ENCODE data around the gene ANO1. TPM values are rescaled to one million over a fixed set of nuclear protein-coding genes. Genes with fewer than 3 reads are reported as not detected.

The ANO1 gene
- total RNA-seq, 1 donor from 2014 or later: 7.7 TPM

DNA sequence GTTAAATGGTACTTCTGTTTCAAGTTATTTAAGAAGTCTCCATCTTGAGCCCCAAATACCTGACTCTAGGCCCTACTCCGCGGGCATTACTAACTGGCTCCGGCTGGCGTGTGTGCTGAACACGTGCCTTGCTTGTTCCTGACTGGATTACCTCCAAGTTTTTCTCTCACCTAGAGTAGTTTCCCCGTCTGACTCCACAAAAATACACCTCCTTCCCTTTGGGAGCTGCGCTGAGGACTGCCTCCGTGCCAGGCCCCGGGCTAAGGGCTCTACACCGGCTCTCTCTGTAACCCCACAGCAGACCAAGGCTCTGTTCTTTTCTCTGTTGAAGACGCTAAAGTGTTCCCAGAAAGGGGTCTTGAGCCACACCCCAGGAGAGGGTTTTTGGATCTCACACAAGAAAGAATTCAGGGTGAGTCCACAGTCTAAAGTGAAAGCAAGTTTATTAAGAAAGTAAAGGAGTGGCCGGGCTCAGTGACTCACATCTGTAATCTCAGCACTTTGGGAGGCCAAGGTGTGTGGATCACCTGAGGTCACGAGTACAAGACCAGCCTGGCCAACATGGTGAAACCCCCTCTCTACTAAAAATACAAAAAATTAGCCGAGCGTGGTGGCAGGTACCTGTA, 61.8 kb downstream of the ANO1 start:
- H3K36me3 ChIP-seq: no peaks in the 10 kb centered on the region
- no peak overlapping the region for H3K27ac ChIP-seq (replicated peaks)
- no peak for DNase-seq
- TF ChIP-seq, protein P1, sequence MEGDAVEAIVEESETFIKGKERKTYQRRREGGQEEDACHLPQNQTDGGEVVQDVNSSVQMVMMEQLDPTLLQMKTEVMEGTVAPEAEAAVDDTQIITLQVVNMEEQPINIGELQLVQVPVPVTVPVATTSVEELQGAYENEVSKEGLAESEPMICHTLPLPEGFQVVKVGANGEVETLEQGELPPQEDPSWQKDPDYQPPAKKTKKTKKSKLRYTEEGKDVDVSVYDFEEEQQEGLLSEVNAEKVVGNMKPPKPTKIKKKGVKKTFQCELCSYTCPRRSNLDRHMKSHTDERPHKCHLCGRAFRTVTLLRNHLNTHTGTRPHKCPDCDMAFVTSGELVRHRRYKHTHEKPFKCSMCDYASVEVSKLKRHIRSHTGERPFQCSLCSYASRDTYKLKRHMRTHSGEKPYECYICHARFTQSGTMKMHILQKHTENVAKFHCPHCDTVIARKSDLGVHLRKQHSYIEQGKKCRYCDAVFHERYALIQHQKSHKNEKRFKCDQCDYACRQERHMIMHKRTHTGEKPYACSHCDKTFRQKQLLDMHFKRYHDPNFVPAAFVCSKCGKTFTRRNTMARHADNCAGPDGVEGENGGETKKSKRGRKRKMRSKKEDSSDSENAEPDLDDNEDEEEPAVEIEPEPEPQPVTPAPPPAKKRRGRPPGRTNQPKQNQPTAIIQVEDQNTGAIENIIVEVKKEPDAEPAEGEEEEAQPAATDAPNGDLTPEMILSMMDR (IDR thresholded peaks at IDR 0.05; ENCODE audit: borderline replicate concordance): no peak
- intact Hi-C loops (cut with micrococcal nuclease): no loop called here
- no peak overlapping the region for H3K4me3 ChIP-seq
- peaks cover 42% of the 10 kb centered on the region for H3K27me3 ChIP-seq (ENCODE audit: low read depth)
- H3K4me1 ChIP-seq: peaks cover 23% of the 10 kb centered on the region
- H3K9me3 ChIP-seq (replicated peaks): no peaks in the 10 kb centered on the region

DNA sequence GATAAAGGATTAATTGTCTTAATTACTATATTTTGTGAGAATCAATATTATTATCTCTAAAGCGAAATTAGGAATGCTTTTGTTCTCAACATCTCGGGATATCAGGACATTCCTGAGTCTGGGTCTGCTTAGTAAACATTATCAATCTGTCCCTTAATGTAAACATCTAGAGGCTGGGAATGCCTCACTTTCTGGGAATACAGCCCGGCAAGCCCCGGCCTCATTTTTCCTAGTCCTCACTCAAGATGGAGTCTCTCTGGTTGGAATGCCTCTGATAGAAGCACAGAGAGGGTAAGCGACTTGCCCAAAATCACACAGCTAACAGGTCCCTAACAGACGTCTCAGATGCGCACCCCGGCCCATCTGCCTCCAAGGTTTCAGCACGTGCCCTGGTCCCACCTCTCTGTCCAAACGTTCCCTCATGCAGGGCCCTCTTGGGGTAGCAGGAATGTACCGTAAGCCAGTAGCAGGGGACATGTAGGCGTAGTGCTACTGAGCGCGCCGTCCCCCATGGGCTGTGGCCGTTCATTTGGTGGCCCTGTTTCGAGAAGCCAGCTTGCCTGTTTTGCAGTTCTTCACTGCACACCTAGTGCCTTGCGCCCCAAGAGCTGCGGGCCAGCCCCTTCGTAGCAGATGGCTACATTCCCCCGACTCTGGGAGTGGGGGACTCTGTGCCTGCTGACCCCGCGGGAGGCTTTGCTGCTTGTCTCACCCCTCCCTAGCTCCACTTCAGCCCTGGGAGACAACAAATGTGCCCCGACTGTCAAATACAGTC, 62.8 kb downstream of the ANO1 start:
- DNase-seq: no peak
- Histone ChIP-seq H3K27ac (replicated peaks) (no peak overlapping the region), H3K27me3 (ENCODE audit: low read depth) (peaks cover 52% of the 10 kb centered on the region), H3K4me3 (peak overlapping the region; percentile 22), H3K4me1 (peaks cover 16% of the 10 kb centered on the region), H3K9me3 (replicated peaks) (no peaks in the 10 kb centered on the region), H3K36me3 (no peaks in the 10 kb centered on the region)
- TF ChIP-seq, protein P1 (IDR thresholded peaks at IDR 0.05; ENCODE audit: borderline replicate concordance): no peak
- intact Hi-C loops (cut with micrococcal nuclease): no loop called here

DNA sequence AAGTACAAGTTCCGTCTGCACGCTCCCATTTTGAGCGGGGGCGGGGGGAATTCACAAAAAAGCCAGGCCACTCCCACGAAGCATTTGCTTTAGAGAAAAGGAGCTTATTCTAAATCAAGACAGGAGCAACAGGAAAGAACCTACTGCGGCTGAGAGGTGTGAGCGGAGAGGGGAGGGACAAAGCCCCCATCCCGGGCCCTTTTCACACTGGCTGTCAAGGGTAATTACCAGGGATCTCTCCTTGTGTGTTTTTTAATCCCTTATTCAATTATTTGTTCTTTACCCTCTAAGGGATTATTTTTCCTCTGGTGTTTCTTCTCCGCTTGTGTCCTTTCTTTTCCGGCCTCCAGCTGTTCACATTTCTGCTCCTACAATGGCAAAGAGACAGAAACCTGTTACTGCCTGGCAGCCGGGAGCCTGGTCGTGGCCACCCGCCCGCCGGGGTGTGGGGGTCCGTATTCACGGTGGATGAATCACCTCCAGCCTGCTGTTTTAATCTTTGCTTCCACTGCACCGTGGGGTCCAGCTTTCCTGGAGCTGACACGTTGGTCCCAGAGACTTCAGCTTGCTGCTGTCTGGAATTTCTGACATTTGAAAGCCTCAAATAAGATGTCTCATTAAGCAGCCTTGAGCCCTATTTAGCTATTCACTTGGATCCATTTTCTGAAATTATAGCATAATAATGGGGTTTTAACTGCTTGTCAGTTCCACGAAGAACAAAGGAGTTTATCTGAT, 63.5 kb downstream of the ANO1 start:
- TF ChIP-seq, protein P1 (IDR thresholded peaks at IDR 0.05; ENCODE audit: borderline replicate concordance): no peak
- Histone ChIP-seq H3K9me3 (replicated peaks) (no peaks in the 10 kb centered on the region), H3K27me3 (ENCODE audit: low read depth) (peaks cover 58% of the 10 kb centered on the region), H3K4me3 (peak overlapping the region; percentile 22), H3K36me3 (no peaks in the 10 kb centered on the region), H3K4me1 (peaks cover 14% of the 10 kb centered on the region), H3K27ac (replicated peaks) (no peak overlapping the region)
- intact Hi-C loops (cut with micrococcal nuclease): no loop called here
- no peak for DNase-seq

DNA sequence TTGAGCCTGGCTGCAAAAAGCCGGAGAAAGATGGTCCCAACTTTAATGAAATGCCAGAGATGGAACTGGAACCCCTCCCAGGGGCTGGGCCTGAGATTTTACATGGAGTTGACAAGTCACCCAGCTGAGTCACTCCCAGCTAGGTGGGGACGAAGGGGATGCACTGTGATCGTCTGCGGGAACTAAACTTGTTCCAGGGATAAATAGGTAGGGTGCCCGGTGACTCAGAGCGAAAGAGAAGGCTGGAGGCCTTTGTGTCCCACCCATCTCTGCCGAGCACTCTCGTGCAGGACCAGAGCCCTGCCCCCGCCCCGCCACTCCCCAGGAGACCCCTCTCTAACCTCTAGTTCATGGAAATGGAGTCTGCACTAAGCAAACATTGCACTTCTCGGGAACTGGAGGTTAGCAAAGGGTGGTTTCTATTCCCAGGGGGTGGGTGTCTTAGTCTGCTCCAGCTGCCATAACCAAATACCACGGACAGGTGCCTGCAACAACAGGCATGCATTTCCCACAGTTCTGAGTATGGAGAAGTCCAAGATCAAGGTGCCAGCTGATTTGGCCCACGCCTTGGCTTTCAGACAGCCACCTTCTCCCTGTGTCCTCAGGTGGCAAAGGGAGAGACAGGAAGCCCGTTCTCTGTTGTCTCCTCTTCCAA, 64.2 kb downstream of the ANO1 start:
- no peak for DNase-seq
- Histone ChIP-seq H3K9me3 (replicated peaks) (no peaks in the 10 kb centered on the region), H3K36me3 (no peaks in the 10 kb centered on the region), H3K4me1 (peaks cover 14% of the 10 kb centered on the region), H3K27ac (replicated peaks) (no peak overlapping the region), H3K27me3 (ENCODE audit: low read depth) (peaks cover 65% of the 10 kb centered on the region), H3K4me3 (no peak overlapping the region)
- TF ChIP-seq, protein P1 (IDR thresholded peaks at IDR 0.05; ENCODE audit: borderline replicate concordance): no peak
- intact Hi-C loops (cut with micrococcal nuclease): no loop called here

DNA sequence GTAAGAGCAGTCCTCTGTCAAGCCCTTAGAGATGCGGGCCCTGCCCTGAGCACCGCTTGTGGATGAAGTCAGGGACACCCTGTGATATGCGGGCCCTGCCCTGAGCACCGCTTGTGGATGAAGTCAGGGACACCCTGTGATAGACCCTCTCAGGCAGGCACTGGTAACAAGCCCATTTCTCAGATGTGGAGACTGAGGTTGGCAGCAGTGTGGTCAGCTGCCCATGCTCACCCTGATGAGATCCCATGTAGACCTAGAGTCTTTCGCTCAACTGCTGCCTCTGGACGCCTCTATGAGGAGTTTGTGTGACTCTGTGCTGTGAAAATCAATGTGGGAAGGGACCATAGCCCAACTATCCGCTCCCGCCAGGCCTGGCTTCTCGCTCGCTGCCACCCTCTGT, 66.1 kb downstream of the ANO1 start:
- no peaks in the 10 kb centered on the region for H3K9me3 ChIP-seq (replicated peaks)
- intact Hi-C loops (cut with micrococcal nuclease): no loop called here
- H3K27me3 ChIP-seq (ENCODE audit: low read depth): peaks cover 84% of the 10 kb centered on the region
- H3K4me3 ChIP-seq: no peak overlapping the region
- TF ChIP-seq, protein P1 (IDR thresholded peaks at IDR 0.05; ENCODE audit: borderline replicate concordance): no peak
- peaks cover 14% of the 10 kb centered on the region for H3K4me1 ChIP-seq
- no peaks in the 10 kb centered on the region for H3K36me3 ChIP-seq
- no peak for DNase-seq
- H3K27ac ChIP-seq (replicated peaks): no peak overlapping the region

Data from left ventricle myocardium inferior (tissue), 1 donor.